Mesenchymal stem cell (in vitro differentiated cells and primary cell): Measurements from ENCODE around the gene ITCH.

Source experiments
- DNase-seq: peaks from one replicate; pipeline ENCODE4 v3.0.0-alpha.2; 2013
- H2AFZ ChIP-seq: one replicate; pipeline ENCODE4 v1.6.1; 2013; ENCODE audit warnings: low read depth, mild to moderate bottlenecking, control low read depth, inconsistent platforms, low read length, moderate library complexity
- H2AK5ac ChIP-seq: 2 replicates; pipeline ENCODE4 v1.6.1; 2013; ENCODE audit warnings: low read length, moderate library complexity, mild to moderate bottlenecking, inconsistent platforms; ENCODE audit not compliant: severe bottlenecking
- H2BK120ac ChIP-seq: one replicate; pipeline ENCODE4 v1.6.1; 2013; ENCODE audit warnings: low read depth, mild to moderate bottlenecking, inconsistent platforms, low read length, moderate library complexity
- H2BK12ac ChIP-seq, 2 experiments: one replicate each; pipeline ENCODE4 v1.6.1; 2013; ENCODE audit warnings: inconsistent platforms in 2 of 2, low read length in 2 of 2, mild to moderate bottlenecking in 2 of 2, moderate library complexity in 2 of 2, control low read depth in 1 of 2
- H2BK15ac ChIP-seq: one replicate; pipeline ENCODE4 v1.6.1; 2013; ENCODE audit warnings: mild to moderate bottlenecking, low read depth, inconsistent platforms; ENCODE audit not compliant: poor library complexity, severe bottlenecking
- H2BK5ac ChIP-seq: 2 replicates; pipeline ENCODE4 v1.6.1; 2013; ENCODE audit warnings: low read depth, mild to moderate bottlenecking, low read length, control low read depth, inconsistent platforms; ENCODE audit not compliant: poor library complexity, severe bottlenecking
- H3K14ac ChIP-seq, 2 experiments: one replicate each; pipeline ENCODE4 v1.6.1; 2013; ENCODE audit warnings: inconsistent platforms in 2 of 2, low read length in 2 of 2, control low read depth in 1 of 2, mild to moderate bottlenecking in 1 of 2, moderate library complexity in 1 of 2
- H3K18ac ChIP-seq, 2 experiments: one replicate each; pipeline ENCODE4 v1.6.1; 2013; ENCODE audit warnings: inconsistent platforms in 2 of 2, low read length in 2 of 2, control low read depth in 1 of 2, low read depth in 1 of 2, mild to moderate bottlenecking in 1 of 2
- H3K23ac ChIP-seq, 2 experiments: one replicate each; pipeline ENCODE4 v1.6.1; 2013; ENCODE audit warnings: inconsistent platforms in 2 of 2, low read length in 2 of 2, mild to moderate bottlenecking in 2 of 2, moderate library complexity in 2 of 2, control low read depth in 1 of 2
- H3K27ac ChIP-seq: 2 replicates; pipeline ENCODE4 v1.5.1; 2013; ENCODE audit warnings: mild to moderate bottlenecking, moderate library complexity, low read length, control low read depth, inconsistent platforms; ENCODE audit not compliant: poor library complexity, severe bottlenecking
- H3K27me3 ChIP-seq, 2 experiments: 2 replicates each; pipeline versions ENCODE4 v1.6.1 to v1.7.0; 2013; ENCODE audit warnings: low read length in 2 of 2, mild to moderate bottlenecking in 2 of 2, moderate library complexity in 2 of 2, control low read depth in 1 of 2, inconsistent platforms in 1 of 2; ENCODE audit not compliant: control insufficient read depth in 1 of 2, insufficient read depth in 1 of 2
- H3K36me3 ChIP-seq, 2 experiments: 2 replicates each; pipeline versions ENCODE4 v1.6.1 to v1.7.0; 2013; ENCODE audit warnings: low read length in 2 of 2, control low read depth in 1 of 2, inconsistent platforms in 1 of 2, low read depth in 1 of 2, mild to moderate bottlenecking in 1 of 2; ENCODE audit not compliant: insufficient read depth in 2 of 2, control insufficient read depth in 1 of 2
- H3K4ac ChIP-seq, 2 experiments: one replicate each; pipeline ENCODE4 v1.6.1; 2013; ENCODE audit warnings: inconsistent platforms in 2 of 2, low read length in 2 of 2, mild to moderate bottlenecking in 2 of 2, moderate library complexity in 2 of 2, control low read depth in 1 of 2, low read depth in 1 of 2
- H3K4me1 ChIP-seq: 2 replicates; pipeline ENCODE4 v1.6.1; 2013; ENCODE audit warnings: low read depth, low read length, control low read depth; ENCODE audit not compliant: control insufficient read depth, insufficient read depth
- H3K4me2 ChIP-seq: 2 replicates; pipeline ENCODE4 v1.6.1; 2013; ENCODE audit warnings: low read length, mild to moderate bottlenecking, inconsistent platforms; ENCODE audit not compliant: poor library complexity, severe bottlenecking
- H3K4me3 ChIP-seq, 2 experiments: 2 replicates each; pipeline versions ENCODE4 v1.5.1 to v1.7.0; 2013; ENCODE audit warnings: low read length in 2 of 2, mild to moderate bottlenecking in 2 of 2, control low read depth in 1 of 2, low read depth in 1 of 2; ENCODE audit not compliant: insufficient read depth in 1 of 2
- H3K79me1 ChIP-seq: replicated peaks from 2 replicates; pipeline ENCODE4 v1.6.1; 2013; ENCODE audit warnings: mild to moderate bottlenecking, control low read depth, low read length, inconsistent platforms; ENCODE audit not compliant: poor library complexity, severe bottlenecking
- H3K9ac ChIP-seq: 2 replicates; pipeline ENCODE4 v1.7.0; 2013; ENCODE audit warnings: mild to moderate bottlenecking, low read length, moderate library complexity
- H3K9me3 ChIP-seq: 2 replicates; pipeline ENCODE4 v1.7.0; 2013; ENCODE audit warnings: mild to moderate bottlenecking, low read length; ENCODE audit not compliant: control insufficient read depth
- H4K8ac ChIP-seq: one replicate; pipeline ENCODE4 v1.6.1; 2013; ENCODE audit warnings: inconsistent platforms, mild to moderate bottlenecking, low read length, moderate library complexity
- H4K91ac ChIP-seq: one replicate; pipeline ENCODE4 v1.6.1; 2013; ENCODE audit warnings: mild to moderate bottlenecking, low read length, inconsistent platforms
- WGBS: methylation state at CpG from one replicate; pipeline ENCODE4 v1.1.7; 2013; ENCODE audit warnings: mixed read lengths; 5-methylcytosine and 5-hydroxymethylcytosine counted together

Gene ITCH

DNA sequence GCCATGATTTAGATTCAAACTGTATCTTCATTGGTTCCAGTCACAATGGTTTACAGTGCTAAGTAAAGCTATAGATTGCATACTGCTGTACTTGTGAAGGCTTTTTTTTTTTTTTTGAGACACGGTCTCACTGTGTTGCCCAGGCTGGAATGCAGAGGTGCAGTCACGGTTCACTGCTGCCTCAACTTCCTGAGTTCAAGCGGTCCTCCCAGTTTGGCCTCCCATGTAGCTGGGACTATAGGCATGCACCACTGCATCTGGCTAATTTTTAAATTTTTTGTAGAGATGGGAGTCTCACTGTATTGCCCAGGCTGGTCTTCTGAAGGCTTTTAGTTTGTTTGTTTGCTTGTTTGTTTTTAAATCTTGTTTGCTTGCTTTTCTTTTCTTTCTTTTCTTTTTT, 24.9 kb downstream of the ITCH start:
- H3K14ac ChIP-seq, result no peak overlapping the region

GRCh38 chr20:34388678-34389077, 25.6 kb downstream of the ITCH start:
- no peak overlapping the region for H2BK15ac ChIP-seq
- 100% methylated on average over 1 of the region's 2 CpGs for WGBS
- no peaks in the 10 kb centered on the region for H3K27me3 ChIP-seq

More for the DNA sequence above, 24.9 kb downstream of the ITCH start:
- Histone ChIP-seq H3K27ac (peak overlapping the region; percentile 59), H2AK5ac (no peak overlapping the region), H3K27me3 (no peaks in the 10 kb centered on the region), H3K79me1 (peaks cover 2% of the 10 kb centered on the region), H3K9ac (no peak overlapping the region), H3K4me2 (peak overlapping the region; percentile 30), H2BK15ac (no peak overlapping the region), H3K4me3 (no peak overlapping the region), H3K36me3 (peaks cover 10 to 14% of the 10 kb centered on the region in 2 experiments), H2BK5ac (no peak overlapping the region), H4K91ac (no peak overlapping the region), H4K8ac (no peak overlapping the region), H3K4me1 (peaks cover 18% of the 10 kb centered on the region), H2AFZ (no peak overlapping the region), H3K4ac (no peak overlapping the region), H2BK12ac (no peak overlapping the region), H2BK120ac (no peak overlapping the region), H3K23ac (no peak overlapping the region), H3K9me3 (no peaks in the 10 kb centered on the region), H3K18ac (no peak overlapping the region)
- no peak for DNase-seq
- WGBS, result 82% methylated on average over 3 of the region's 3 CpGs

GRCh38 chr20:34389206-34389953, 26.3 kb downstream of the ITCH start:
- H4K8ac ChIP-seq, result no peak overlapping the region
- H4K91ac ChIP-seq, result no peak overlapping the region
- no peak overlapping the region for H3K18ac ChIP-seq
- H3K4me3 ChIP-seq, result no peak overlapping the region
- no peak overlapping the region for H3K27ac ChIP-seq
- no peaks in the 10 kb centered on the region for H3K27me3 ChIP-seq
- H3K36me3 ChIP-seq, result peaks cover 15 to 27% of the 10 kb centered on the region in 2 experiments
- H3K4ac ChIP-seq, result no peak overlapping the region
- H2AFZ ChIP-seq, result no peak overlapping the region
- no peak for DNase-seq
- WGBS, result 91% methylated on average over 2 of the region's 2 CpGs
- no peaks in the 10 kb centered on the region for H3K9me3 ChIP-seq
- H3K23ac ChIP-seq, result no peak overlapping the region
- no peak overlapping the region for H2BK15ac ChIP-seq
- no peak overlapping the region for H2AK5ac ChIP-seq
- no peak overlapping the region for H2BK12ac ChIP-seq
- H3K79me1 ChIP-seq, result peaks cover 6% of the 10 kb centered on the region
- peaks cover 18% of the 10 kb centered on the region for H3K4me1 ChIP-seq
- no peak overlapping the region for H3K9ac ChIP-seq
- H3K14ac ChIP-seq, result no peak overlapping the region
- H3K4me2 ChIP-seq, result no peak overlapping the region
- H2BK120ac ChIP-seq, result no peak overlapping the region
- no peak overlapping the region for H2BK5ac ChIP-seq

More at GRCh38 chr20:34388678-34389077, 25.6 kb downstream of the ITCH start:
- no peak overlapping the region for H3K14ac ChIP-seq
- H3K79me1 ChIP-seq, result peaks cover 3% of the 10 kb centered on the region
- no peak overlapping the region for H2BK120ac ChIP-seq
- no peak overlapping the region for H4K91ac ChIP-seq
- no peaks in the 10 kb centered on the region for H3K9me3 ChIP-seq
- no peak overlapping the region for H4K8ac ChIP-seq
- H3K18ac ChIP-seq, result no peak overlapping the region
- H3K4ac ChIP-seq, result no peak overlapping the region
- peak overlapping the region; percentile 3 for H3K9ac ChIP-seq
- peaks cover 9 to 20% of the 10 kb centered on the region in 2 experiments for H3K36me3 ChIP-seq
- no peak overlapping the region for H2AFZ ChIP-seq
- H3K4me2 ChIP-seq, result no peak overlapping the region
- no peak overlapping the region for H3K23ac ChIP-seq
- no peak overlapping the region for H3K27ac ChIP-seq
- no peak overlapping the region for H2BK5ac ChIP-seq
- peaks cover 18% of the 10 kb centered on the region for H3K4me1 ChIP-seq
- H2BK12ac ChIP-seq, result no peak overlapping the region
- no peak overlapping the region for H2AK5ac ChIP-seq
- no peak overlapping the region for H3K4me3 ChIP-seq
- DNase-seq, result no peak

- Histone ChIP-seq H3K4me3 (no peak overlapping the region), H3K9ac (no peak overlapping the region), H3K27ac (peak overlapping the region; percentile 54), H2BK15ac (no peak overlapping the region), H3K14ac (no peak overlapping the region), H4K8ac (no peak overlapping the region), H3K18ac (no peak overlapping the region), H2BK5ac (no peak overlapping the region), H3K36me3 (peaks cover 20 to 32% of the 10 kb centered on the region in 2 experiments), H3K4me1 (peaks cover 18% of the 10 kb centered on the region), H2AK5ac (no peak overlapping the region), H3K9me3 (no peaks in the 10 kb centered on the region), H2BK120ac (no peak overlapping the region), H4K91ac (no peak overlapping the region), H2AFZ (no peak overlapping the region), H2BK12ac (no peak overlapping the region), H3K27me3 (no peaks in the 10 kb centered on the region), H3K4me2 (no peak overlapping the region), H3K4ac (no peak overlapping the region), H3K23ac (no peak overlapping the region), H3K79me1 (peaks cover 9% of the 10 kb centered on the region)
- 100% methylated on average over 3 of the region's 3 CpGs for WGBS
- DNase-seq, result no peak
Measured at GRCh38 chr20:34389954-34390555, 27.0 kb downstream of the ITCH start.
